GM21576 (cell line): ENCODE data around the gene TMEM191C.
"Not testable (repeated sequence)": the region's sequence is repeated elsewhere in the genome, so short reads cannot be mapped to it uniquely, and the experiment has no call there.

Experiments used
- ATAC-seq: cut with Tn5 transposase; IDR thresholded peaks from one replicate; pipeline ENCODE4 v1.9.1; 2021; ENCODE audit warnings: mild to moderate bottlenecking, moderate library complexity; ENCODE audit not compliant: unreplicated experiment

The TMEM191C gene

GRCh38 chr22:21469097-21469994 is 2.2 kb downstream of the TMEM191C start:
- ATAC-seq, result not testable (repeated sequence)

DNA sequence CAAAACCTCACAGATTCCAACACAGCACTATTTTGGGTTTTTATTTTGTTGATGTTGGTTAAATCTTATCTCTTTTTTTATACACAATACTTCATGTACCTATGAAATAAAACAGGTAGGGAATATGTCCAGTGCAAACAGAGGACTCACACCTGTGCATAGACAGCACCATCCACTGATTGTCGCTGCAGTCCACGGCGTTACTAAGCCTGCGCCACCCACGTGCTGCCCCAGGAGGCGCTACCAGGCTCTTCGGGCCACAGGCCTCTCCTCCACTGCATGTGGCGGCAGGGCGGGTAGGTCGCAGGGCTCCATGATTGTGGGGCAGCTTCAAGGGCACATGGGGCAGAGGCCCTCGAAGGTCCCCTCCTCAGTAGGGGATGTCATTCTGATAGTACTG is 5.8 kb downstream of the TMEM191C start:
- ATAC-seq, result not testable (repeated sequence)

DNA sequence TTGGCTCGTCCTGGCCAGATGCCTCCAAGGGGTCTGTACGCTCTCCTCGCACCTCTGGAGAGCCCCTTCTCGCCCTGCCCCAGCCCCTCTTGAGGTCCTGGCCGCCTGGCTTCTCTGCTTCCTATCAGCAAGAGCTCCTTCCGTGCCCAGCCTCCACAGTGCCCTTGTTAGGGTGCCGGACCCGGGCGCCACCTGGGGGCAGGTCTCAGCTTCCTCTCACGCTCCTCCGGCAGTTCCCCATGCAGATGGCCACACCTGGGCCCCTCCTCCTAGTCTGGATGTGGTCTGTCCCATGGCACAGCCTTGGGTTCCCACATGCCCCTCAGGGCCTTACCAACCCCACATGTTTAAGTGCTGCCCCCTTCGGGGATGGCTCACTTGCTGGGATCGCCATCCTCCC is 6.5 kb downstream of the TMEM191C start:
- ATAC-seq, result not testable (repeated sequence)

GRCh38 chr22:21484039-21484438 is 16.9 kb downstream of the TMEM191C start:
- not testable (repeated sequence) for ATAC-seq

DNA sequence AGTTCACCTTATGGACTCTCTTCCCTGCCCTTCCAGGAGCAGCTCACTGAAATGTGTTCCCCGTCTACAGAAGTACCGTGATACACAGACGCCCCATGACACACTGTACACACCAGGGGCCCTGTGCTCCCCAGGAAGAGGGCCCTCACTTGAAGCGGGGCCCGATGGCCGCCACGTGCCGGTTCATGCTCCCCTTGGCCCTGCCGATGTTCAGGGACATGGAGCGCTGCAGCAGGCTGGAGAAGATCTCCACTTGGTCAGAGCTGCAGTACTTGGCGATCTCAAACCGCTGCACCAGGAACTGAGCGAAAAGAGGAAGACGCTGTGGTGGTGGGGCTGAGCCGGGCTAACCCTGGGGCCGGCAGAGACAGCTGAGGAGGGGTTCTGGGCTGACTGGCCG is 20.5 kb downstream of the TMEM191C start:
- not testable (repeated sequence) for ATAC-seq

GRCh38 chr22:21489149-21489680 is 22.0 kb downstream of the TMEM191C start:
- ATAC-seq, result not testable (repeated sequence)

- ATAC-seq, result not testable (repeated sequence)
Observed at GRCh38 chr22:21490556-21490955, 23.4 kb downstream of the TMEM191C start.

DNA sequence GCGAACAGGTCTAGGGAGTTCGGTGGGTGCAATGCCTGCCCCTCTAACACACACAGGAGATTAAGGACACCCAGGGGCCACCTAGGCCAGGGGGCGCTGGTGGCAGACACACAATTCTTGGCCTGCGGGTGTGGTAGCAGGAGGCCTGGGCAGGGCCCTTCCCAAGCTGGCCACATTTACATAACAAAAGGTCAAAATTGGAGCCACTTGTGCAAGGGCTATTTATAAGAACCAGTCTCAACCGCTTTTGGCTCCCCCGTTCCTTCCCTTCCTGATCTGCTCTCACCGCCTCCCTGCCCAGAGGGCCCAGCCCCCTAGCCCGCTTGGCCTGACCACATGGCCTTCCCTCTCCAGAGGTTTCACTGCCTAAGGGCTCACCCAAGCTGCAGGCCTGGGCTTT is 25.1 kb downstream of the TMEM191C start:
- not testable (repeated sequence) for ATAC-seq

DNA sequence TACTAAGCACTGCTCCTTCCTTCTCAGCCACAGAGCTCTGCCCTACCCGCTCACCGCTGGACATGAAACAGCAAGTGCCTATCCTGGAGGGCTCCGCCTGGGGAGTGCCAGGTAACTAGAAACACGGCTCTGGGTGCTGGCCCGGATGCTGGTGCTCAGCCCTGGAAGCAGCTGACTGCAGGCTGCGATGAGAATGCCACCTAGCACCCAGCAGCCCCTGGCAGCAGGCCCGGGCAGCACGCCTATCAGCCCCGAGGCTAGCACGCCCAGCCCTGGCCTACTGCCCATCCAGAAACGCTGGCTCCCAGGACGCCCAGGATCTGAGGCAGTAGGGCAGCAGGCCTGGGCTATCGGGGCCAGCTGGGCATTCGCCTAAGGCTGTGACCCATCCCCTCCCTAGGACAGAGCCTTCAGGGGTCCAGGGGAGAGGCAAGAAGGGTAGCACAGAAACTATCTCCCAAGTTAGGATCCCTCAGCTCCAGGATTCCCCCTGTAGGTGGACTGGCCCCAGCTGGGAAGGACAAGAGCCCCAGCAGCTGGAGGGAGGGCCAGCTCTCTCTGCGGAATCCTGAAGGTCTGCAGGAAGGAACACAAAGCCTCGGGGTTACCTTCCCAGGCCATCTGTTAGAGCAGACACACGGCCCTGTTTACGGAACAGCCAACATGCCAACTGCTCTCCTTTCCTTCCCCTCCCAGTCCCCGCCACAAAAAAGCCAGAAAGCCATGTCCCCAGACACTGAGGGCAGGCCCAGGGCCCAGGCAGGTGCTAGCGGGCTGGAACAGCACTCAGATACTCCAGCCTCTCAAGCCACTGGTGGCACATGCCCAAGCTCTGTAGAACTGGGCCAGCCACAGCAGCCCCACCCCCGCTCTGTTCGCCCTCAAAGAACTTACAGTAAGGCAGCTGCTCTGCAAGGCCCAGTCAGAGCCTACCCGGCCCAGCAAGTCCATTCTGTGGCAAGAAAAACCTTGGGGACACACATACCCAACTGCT is 26.9 kb downstream of the TMEM191C start:
- ATAC-seq, result not testable (repeated sequence)

DNA sequence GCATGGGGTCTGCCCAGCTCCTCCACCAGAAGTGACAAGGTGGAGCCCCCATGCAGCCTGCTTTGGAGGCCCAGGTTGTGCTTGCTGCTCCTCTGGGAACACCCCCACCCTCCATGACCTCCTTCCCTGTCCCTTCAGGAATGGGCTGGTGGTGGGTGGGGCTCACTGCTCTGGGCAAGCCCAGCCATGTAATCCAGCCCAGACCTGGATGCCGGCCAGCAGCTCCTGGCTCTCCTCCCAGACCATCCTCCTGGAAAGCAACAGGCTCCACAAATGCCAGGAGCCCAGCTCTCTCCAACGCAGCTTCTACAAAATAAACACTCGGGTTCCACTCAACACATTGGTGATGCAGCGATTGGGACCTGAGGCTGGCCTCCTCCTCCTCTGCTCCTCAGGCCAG is 30.8 kb downstream of the TMEM191C start:
- not testable (repeated sequence) for ATAC-seq

DNA sequence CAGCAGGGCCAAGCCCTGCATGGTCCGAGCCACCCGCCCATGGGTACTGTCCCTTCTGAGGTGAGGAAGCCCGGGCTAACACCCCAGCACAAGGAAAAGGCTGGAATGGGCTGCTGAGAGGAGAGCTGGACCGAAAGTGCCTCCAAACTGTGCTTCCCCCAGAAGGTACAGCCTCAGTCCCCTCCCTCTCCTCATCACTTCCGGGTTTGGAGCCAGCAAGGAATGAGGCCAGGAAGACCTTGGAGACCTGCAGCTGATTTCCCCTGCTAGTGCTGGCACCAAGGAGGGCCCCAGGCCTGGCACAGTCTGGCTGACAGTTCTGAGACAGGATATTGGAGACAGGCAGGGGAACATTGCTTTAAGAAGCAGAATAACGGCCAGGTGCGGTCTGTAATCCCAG is 31.3 kb downstream of the TMEM191C start:
- not testable (repeated sequence) for ATAC-seq

DNA sequence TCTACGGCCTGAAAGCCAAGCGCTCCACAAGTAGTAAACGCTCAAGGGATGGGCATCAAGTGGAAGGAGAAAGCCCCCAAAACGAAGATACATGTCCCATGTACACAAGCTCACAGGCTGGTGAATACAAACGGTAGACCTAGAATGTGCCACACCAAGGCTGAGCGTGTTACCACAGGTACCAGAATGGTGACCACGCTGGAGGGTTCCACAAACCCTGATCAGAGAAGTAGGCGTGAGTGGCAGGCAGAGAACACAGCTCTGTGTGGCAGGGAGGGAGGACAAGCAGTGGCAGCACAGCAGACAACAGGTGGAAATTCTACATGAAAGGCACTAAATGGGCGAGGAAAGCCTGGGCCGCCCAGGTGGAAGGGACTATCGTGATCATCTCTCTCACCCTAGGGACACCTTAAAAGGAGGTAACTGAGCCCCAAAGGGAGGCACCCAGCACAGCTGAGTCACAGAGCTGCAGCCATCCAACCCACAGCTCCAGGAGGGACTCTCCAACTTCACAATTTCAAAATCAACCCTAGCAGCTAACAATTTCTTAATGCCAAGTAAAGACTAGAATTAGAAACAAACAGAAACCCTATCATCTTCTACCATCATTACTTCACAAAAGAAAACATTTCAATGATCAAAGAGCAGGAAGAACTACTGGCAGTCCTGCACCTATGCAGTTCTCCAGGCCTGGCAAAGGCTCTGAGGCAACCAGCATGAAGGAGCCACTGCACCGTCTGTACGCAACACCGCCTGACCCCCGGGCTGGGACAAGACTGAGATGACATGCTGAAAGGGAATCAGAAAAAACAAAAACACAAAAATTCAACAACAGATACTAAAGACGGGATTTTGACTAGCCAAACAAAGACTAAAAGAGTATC is 32.7 kb downstream of the TMEM191C start:
- ATAC-seq, result not testable (repeated sequence)

DNA sequence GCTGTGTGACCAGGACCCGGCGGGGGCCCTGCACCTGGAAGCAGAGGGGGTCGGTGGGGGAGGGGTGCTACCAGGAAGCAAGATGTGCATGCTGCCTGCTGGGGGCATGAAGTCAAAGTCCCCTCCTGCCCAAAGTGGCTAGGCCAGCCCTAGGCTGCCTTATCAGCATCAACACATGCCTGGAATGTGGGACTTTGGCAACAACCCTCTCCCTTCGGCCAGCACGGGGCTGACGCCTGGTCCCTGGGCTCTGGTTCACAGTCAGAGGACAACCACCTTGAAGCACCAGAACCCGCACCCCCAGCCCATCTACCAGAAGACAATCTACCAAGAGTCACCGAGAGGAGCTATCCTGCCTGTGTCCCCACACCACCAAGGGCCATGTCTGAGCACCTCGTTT is 43.2 kb downstream of the TMEM191C start:
- ATAC-seq, result not testable (repeated sequence)

DNA sequence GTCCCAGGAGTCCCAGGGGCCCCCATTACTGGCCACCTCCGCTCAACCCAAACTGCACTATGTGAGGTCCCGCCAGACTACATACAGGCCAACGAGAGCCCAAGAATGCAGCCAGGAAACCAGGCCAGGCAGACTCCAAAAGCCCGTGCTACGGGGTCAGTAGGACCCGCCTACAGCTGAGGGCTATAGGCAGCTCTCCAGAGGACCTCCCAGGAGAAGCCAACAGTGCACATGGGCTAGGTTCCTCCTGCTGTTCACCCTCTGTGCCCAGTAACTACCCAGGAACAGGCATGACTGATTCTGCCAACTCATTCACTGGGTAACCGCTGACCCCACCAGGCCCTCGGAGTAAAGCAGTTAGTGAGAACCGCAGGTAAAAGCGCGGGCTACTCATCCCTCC is 44.8 kb downstream of the TMEM191C start:
- not testable (repeated sequence) for ATAC-seq

- not testable (repeated sequence) for ATAC-seq
Observed at GRCh38 chr22:21514117-21514516, 46.9 kb downstream of the TMEM191C start.

DNA sequence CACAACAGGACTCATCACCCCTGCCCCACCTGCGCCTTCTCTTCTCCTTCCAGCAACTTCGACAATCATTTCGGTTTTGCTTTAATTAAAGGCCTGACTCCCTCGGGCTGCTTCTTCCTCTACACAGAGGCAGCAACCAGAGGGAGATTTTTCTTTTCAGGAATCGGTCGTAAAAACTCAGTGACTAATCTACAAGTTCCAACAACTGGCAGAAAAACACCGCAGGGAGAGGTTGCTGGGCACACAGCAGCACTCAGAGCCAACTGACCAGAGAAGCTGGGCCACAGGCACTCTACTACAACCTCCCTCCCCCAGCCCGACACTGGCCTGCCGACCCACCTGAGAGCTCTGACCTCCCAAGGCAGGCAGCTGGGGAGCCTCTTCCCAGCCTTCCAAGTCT is 48.0 kb downstream of the TMEM191C start:
- ATAC-seq, result not testable (repeated sequence)

DNA sequence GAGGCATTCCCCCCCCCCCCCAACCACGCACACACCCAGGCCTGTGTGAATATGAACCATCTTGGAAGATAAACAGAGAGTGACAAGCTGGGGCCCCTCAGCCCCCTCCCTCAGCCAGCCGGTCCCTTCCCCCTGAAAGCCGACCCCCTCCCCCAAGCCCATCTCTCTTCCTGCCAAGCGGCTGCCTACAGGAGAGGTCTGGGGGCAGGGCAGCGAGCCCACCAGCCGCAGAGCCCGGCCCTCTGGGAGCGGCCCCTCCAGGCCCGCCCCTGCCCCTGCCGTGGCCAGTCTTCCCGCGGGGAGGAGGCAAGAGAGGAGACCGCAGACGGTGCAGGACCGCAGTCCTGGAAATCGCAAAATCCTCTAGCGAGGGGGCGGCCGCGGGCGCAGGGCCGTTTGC is 49.3 kb downstream of the TMEM191C start:
- ATAC-seq, result not testable (repeated sequence)

GRCh38 chr22:21516970-21517764 is 50.0 kb downstream of the TMEM191C start:
- peak; percentile 72 for ATAC-seq
